Left ventricle myocardium inferior (tissue), 1 donor: ENCODE results near the gene H6PD. TPM values are rescaled to one million over a fixed set of nuclear protein-coding genes. Genes with fewer than 3 reads are reported as not detected.

Experiments
- DNase-seq: peaks from one replicate; pipeline ENCODE4 v3.0.0-alpha.2; 2020
- H3K27ac ChIP-seq: fragments of 200-600 bp; replicated peaks from 2 replicates; pipeline ENCODE4 v1.8.0; 2021
- H3K27me3 ChIP-seq: fragments of 200-600 bp; 2 replicates; pipeline ENCODE4 v1.8.0; 2021; ENCODE audit warnings: low read depth
- H3K36me3 ChIP-seq: fragments of 200-600 bp; 2 replicates; pipeline ENCODE4 v1.8.0; 2021
- H3K4me1 ChIP-seq: fragments of 200-600 bp; 2 replicates; pipeline ENCODE4 v1.8.0; 2021
- H3K4me3 ChIP-seq: fragments of 200-600 bp; 2 replicates; pipeline ENCODE4 v1.8.0; 2021; ENCODE audit warnings: mild to moderate bottlenecking, moderate library complexity
- H3K9me3 ChIP-seq: fragments of 200-600 bp; replicated peaks from 2 replicates; pipeline ENCODE4 v1.8.0; 2021
- intact Hi-C: fragments of 100-400 bp; cut with micrococcal nuclease; formaldehyde crosslinking; loops from one replicate; pipeline ENCODE4 v1.11.0; 2022
- total RNA-seq: library from RNA; stranded (reverse); fragmentation: NEBNext Ultra II Directional; extraction: Animal tissue kit (Norgen Biotek cat#: 25700); gene quantifications from one replicate; pipeline ENCODE4 v1.2.1, GENCODE V29; 2021
- TF ChIP-seq, protein P1 (sequence below): fragments of 200-600 bp; IDR thresholded peaks from 2 replicates; pipeline ENCODE4 v1.8.0; 2021; ENCODE audit warnings: antibody characterized with exemption, mild to moderate bottlenecking, borderline replicate concordance
- donor health status: DM: no; HTN: yes; CAD: no; lungs with severe emphysema.

Gene H6PD
- total RNA-seq, 1 donor from 2014 or later = 21.9 TPM

DNA sequence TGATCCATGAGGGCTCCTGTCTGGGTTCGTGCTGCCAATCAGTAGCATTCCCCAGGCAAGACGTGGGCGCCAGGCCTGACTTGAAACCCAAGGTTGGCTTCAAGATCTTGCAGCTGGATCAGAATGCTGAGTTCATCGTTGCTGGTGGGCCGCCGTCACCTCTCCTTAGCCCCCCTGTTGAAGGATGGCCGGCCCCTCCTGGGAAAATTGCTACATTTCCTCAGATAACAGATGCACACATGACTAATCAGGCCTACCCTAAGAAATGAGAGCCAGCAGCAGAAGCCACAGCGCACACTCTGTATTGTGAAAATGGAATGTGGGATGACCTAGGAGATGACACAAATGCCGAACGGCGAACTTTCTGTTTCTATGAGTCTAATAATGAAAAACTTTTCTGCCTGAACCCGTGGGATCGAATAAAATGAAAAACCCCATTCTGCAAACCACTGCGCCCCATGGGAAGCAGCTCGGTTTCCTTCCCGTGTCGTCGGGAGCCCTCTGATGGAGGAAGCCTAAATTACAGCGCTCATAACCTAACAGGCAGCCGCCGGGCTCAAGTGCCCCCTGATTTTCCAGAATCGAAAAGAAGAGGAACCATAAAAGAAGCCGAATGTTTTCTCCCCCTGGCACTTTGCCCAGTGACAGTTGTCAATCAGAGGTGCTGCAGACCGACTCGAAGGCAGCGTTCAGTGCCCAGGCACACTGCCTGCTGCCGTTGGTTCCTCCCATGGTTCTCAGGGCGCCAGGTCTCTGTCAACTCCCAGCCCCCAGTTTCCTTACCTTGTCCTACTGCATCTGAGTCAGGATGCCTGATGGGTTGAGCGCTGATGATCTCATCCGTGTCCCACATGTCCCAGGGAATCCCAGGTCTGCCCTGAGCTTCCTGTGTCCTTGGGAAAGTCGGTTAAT, 38.2 kb upstream of the H6PD start:
- Histone ChIP-seq H3K4me3 (peak overlapping the region; percentile 34), H3K9me3 (no peaks in the 10 kb centered on the region), H3K4me1 (peaks cover 51% of the 10 kb centered on the region), H3K27me3 (peaks cover 42% of the 10 kb centered on the region), H3K27ac (peak overlapping the region; percentile 57), H3K36me3 (no peaks in the 10 kb centered on the region)
- TF ChIP-seq, protein P1, sequence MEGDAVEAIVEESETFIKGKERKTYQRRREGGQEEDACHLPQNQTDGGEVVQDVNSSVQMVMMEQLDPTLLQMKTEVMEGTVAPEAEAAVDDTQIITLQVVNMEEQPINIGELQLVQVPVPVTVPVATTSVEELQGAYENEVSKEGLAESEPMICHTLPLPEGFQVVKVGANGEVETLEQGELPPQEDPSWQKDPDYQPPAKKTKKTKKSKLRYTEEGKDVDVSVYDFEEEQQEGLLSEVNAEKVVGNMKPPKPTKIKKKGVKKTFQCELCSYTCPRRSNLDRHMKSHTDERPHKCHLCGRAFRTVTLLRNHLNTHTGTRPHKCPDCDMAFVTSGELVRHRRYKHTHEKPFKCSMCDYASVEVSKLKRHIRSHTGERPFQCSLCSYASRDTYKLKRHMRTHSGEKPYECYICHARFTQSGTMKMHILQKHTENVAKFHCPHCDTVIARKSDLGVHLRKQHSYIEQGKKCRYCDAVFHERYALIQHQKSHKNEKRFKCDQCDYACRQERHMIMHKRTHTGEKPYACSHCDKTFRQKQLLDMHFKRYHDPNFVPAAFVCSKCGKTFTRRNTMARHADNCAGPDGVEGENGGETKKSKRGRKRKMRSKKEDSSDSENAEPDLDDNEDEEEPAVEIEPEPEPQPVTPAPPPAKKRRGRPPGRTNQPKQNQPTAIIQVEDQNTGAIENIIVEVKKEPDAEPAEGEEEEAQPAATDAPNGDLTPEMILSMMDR = peak; percentile 91
- DNase-seq = peak; percentile 63
- intact Hi-C loops = loop anchor here (2.0 to 10.0 kb wide), 2 partner anchors 54 to 82 kb away; no protein-coding TSS in a partner anchor

DNA sequence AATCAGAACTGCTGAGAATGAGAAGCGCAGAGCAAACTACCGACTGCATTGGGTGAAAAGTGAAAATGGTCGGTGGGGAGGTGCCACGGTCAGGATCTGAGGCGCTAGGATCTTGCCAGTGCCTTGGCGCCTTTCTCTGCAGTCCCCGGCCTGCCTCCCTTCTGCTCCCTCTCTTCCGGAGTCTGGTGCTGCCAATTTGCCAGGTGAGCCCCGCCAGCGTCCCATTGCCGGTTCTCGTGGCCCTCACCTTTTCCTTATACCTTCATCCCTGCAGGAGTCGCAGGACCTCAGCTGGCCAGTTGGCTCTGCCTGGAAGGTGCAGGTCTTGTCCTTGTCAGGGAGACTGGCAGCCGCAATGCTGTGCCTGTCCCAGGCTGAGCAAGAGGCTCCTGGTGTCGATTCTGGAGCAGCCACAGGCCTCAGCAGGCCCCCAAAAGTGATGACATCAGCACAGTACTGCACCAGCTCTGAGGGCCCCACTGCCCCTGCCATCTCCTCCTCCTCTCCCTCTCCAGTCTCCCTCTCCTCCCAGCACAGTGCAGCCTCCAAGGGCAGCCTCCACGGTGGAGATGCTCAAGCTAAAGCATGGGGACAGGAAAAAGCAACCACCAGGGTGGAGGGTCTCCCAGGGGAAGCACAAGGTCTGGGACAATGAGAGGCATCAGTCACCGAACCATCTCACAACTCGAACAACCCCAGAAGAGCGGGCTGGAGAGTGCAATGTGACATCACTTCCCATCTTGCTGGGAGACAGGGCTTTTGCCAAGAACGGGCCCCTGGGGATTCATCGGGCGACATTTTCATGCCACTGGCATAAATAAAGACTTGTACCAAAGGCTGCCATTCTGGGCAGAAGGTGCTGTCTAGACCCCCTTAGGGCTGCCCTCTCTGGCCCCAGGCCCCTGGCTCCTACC, 37.1 kb upstream of the H6PD start:
- Histone ChIP-seq H3K27me3 (peaks cover 51% of the 10 kb centered on the region), H3K9me3 (no peaks in the 10 kb centered on the region), H3K4me3 (peak overlapping the region; percentile 56), H3K4me1 (peaks cover 60% of the 10 kb centered on the region), H3K27ac (no peak overlapping the region), H3K36me3 (no peaks in the 10 kb centered on the region)
- TF ChIP-seq, protein P1 = no peak
- DNase-seq = no peak
- intact Hi-C loops = loop anchor here (2.0 to 10.0 kb wide), 2 partner anchors 55 to 83 kb away; no protein-coding TSS in a partner anchor

DNA sequence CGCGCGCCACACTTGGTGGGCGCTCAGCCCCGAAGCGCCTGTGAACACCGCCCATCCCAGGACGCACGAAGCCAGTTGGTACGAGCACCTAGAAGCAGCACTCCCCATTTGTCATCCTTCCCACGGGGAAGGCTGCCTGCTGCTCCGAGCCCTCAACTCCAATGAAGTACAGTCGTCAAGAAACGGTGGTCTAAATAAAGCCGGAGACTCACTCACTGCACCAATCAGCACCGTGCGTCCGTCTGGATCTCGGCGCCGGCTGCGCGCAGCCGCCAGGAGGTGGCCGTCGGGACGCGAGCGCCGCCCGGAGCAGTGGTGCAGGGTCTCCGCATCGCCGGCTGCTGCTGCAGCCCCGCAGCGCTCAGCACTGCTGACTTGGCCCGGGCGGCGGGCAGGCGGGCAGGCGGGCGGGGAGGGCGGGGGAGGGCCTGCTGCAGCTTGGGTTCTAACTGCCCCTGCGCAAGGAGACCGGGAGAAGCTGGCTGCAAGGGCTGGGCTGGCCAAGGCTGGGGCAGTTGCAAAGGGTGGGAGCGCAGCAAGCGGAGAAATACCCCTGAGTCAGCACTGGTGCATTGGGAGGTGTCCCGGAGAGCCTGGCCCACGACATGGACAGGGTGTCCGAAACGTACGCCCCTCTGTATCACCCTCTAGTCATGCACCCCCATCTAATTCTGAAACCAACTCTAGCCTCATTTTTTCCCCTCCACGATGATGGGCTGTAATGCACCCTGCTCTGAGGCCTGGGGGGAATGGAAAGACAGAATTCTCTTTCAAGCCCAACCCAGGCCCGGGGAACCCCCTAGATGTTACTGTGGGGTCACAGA, 35.8 kb upstream of the H6PD start:
- H3K4me1 ChIP-seq = peaks cover 54% of the 10 kb centered on the region
- no peak for DNase-seq

DNA sequence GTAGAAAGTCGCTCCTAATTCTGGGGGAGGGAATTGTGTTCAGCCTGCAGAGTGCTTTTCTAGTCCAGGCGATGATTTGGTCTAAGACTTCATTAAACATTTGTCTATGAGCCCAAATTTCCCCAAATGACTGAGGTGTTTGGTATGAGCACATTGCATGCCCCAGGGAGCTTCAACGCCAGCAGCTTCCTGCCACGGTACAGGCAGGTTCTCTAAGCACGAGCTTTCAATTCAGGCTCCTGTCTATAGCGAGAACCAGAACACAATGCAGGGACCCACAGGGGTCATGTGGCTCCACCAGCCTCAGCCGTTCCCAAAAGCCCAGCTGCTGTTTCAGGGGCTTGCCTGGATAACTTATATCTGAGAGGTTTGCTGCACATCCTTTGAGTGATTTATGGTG, 34.1 kb upstream of the H6PD start:
- TF ChIP-seq, protein P1 = no peak
- no peak for DNase-seq
- Histone ChIP-seq H3K27ac (no peak overlapping the region), H3K36me3 (no peaks in the 10 kb centered on the region), H3K27me3 (peaks cover 80% of the 10 kb centered on the region), H3K4me3 (no peak overlapping the region), H3K9me3 (no peaks in the 10 kb centered on the region), H3K4me1 (peaks cover 54% of the 10 kb centered on the region)
- intact Hi-C loops = no loop called here

More for the DNA sequence above, 35.8 kb upstream of the H6PD start:
- Histone ChIP-seq H3K27ac (no peak overlapping the region), H3K27me3 (peaks cover 64% of the 10 kb centered on the region), H3K9me3 (no peaks in the 10 kb centered on the region), H3K36me3 (no peaks in the 10 kb centered on the region), H3K4me3 (peak overlapping the region; percentile 56)
- TF ChIP-seq, protein P1 = peak; percentile 46
- intact Hi-C loops = loop anchor here (10.0 kb wide), 1 partner anchor 84 kb away; no protein-coding TSS in a partner anchor
